COLO668 (cell line): ENCODE data around the gene TBX15.
"Not testable (repeated sequence)": the region's sequence is repeated elsewhere in the genome, so short reads cannot be mapped to it uniquely, and the experiment has no call there.

Experiments
- DNase-seq: peaks from one replicate; lab custom pipeline; 2025; ENCODE audit not compliant: unreplicated experiment; lab: John Stamatoyannopoulos, UW

Gene TBX15

DNA sequence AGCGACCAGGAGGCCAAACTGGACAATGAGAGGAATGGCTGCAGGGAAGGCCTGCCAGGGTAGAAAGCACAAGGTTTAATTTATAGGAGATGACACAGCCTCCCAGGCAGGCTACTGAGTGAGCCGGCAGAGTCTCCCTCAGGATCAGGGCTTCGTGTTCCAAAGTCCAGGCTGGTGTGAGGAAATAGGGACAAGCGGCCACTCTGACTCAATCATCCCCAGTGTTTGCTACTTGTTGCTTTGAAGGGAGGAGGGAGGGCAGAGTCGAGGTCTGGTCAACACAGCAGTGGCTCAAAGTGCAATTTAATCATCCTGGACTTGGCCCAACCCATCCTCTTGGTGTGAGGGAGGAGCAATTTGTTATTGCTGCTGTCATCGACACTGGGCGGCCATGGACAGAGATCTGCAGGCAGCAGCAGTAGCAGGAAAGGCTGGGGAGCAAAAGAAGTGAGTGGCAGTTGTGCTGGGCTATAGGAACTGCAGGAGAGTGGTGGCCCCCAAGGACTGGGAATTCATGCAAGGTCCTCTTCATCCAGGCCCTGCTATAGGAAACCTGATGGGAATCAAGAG is 27.5 kb downstream of the TBX15 start:
- peak; percentile 76 for DNase-seq

DNA sequence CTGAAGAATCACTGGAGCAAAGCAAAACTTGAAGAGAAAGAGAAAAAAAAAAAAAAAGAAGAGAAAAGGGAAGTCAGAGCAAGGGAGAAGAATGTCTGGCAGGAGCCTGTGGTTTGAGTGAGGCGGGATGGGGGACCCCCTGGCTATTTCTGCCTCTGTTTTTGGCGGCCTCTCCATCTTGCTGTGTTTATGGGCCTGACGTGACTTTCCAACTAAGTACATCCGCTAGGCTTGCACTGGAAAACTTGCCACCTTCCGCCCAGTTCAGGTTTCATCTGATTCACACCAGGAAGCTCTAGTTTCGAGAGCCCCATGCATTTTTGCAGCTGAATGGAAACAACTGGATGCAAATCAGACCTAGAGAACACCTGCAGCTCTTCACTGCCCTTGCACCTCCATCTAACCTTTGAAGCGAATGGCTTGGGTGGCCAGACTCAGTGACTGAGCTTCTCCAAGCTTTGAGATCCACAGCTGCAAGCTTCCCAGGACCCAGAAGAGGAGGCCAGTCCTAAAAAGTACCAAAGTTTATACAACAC is 28.0 kb downstream of the TBX15 start:
- peak; percentile 73 for DNase-seq

DNA sequence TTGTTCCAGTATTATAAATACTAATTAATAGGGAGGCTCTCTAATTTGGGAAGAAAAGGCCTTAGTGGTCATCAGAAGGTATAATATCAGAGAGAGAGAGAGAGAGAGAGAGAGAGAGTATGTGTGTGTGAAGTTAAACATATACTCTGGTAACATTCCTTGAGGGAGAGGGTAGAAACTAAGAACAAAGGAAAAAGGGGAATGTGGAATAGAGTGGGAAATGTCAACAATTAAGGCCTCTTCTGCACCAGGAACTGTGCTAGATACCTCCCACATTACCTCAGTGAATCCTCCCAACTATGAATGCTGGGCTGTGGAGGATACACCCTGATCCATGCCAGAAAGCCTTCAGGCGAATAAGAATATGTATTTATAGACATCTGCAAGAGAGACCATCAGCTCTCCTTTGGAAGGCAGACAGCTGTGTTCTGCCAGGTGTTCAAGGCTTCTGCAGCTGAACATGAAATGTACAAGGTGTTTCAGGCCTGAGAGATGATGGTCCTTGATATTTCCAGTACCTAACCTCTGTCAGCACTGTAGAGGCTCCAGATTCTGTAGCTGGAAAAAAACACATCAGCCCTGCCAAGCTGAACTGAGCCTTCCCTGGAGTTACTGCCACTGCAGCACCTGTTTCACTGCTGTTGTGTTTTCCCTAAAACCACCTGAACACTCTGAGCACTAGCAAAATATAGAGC is 29.1 kb downstream of the TBX15 start:
- DNase-seq = peak; percentile 34

DNA sequence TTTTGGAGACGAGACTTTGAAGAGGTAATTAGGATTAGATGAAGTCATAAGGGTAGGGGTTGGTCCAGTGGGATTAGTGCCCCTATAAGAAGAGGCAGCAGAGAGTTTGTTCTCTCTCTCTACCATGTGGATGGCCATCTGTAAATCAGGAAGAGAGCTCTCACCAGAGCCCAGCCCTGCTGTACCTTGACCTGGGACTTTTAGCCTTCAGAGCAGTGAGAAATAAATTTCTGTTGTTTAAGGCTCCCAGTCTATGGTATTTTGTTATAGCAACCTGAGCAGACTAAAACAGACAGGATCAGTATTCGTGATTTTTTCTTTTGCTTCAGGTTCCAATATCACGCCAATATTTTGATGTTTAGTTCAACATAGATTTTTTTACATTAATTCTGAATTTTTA is 30.0 kb downstream of the TBX15 start:
- DNase-seq = no peak

DNA sequence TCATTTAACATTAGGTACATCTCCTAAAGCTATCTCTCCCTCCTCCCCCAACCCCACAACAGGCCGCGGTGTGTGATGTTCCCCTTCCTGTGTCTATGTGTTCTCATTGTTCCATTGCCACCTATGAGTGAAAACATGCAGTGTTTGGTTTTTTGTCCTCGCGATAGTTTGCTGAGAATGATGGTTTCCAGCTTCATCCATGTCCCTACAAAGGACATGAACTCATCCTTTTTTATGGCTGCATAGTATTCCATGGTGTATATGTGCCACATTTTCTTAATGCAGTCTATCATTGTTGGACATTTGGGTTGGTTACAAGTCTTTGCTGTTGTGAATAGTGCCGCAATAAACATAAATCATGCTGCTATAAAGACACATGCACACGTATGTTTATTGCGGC is 30.6 kb downstream of the TBX15 start:
- DNase-seq = not testable (repeated sequence)

DNA sequence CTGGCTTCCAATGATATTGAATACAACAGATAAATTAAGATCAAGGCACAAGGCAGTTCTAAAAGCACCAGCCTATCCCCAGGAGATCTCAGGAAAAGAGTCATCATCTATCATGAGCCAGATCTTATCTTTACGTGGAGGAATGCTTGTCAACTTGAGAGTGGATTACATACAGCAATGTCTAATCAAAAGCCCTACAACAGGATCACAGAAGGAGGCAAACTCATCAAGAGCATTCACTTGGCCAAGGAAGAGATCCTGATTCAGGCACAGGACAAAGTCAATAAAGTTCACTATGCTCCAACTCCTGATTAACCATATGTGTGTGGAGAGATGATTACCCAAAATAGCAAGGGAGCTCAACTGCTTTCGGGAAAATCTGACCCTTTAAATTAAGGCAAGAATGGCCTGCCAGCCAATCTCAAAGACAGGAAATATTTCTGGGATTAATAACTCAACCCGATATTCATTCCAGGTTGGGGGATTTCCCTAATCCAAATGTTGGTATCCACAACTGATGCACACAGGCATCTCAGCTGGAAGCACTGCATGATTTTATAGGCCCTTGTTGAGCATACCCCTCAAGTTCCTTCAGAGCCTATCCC is 33.7 kb downstream of the TBX15 start:
- no peak for DNase-seq

DNA sequence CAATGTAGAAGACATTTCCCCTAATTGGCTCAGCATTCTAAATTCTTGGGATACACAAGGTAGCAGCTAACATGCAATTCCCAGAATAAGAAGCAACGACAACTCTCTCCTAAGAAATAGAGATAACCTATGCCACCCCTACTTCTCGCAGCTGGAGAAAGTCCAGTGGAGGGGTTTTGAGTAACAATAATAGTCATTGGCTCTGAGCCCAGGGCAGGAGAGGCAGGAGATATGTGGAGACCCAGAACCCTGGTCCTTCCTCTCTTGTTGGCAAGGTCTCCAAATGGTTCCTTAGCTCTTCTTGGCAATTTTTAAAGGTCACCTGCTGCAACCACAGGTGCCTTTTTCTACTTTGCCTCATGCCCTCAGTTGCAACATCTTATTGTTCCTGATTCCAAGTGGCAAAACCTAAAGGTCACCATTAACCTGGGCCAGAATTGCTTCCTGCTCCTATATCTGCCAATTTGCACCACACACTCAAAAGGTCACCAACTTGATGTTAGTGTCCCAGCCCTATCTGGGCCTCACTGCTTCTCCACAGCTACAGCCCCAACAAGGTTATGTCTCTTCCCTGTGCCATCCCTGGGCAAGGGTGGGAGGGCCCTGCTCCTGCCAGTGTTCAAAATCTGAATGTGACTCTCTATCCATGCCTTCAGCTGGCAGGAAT is 36.7 kb downstream of the TBX15 start:
- DNase-seq = no peak

DNA sequence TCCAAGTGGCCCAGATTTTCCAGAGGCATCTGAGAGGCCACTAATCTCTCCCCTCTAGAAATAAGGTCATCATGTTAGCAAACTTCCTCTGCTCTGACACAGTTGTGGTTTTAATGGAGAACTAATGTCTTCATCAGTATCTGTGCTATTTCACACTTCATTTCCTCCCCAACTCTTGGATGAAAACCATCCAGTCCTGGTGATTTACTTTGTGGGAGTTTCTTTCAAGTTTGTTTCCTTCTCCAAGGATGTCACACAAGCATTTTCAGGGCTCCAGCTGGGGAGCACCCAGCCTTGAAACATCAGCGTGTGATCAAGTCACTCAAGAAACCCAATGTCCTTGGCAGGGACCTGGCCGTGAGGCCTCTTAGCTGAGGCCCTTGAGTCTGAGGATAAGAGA is 38.8 kb downstream of the TBX15 start:
- no peak for DNase-seq

DNA sequence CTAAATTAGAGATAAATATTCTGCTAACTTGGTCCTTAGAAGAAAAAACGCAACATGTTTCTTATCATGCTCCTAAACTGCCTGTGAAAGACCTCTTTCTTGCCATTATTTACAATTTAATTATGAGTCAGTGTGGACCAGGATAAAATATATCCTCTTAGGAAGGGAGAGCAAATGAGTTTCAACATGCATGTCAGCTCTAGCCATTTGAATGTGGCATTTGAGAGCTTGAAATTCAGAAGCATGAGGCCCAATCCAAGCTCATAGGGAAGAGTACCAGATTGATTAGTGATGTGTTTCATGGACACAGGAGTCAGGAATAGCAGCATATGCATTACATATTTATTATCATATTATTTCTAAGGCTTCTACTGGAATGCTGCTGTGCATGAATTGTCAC is 39.3 kb downstream of the TBX15 start:
- DNase-seq = no peak

DNA sequence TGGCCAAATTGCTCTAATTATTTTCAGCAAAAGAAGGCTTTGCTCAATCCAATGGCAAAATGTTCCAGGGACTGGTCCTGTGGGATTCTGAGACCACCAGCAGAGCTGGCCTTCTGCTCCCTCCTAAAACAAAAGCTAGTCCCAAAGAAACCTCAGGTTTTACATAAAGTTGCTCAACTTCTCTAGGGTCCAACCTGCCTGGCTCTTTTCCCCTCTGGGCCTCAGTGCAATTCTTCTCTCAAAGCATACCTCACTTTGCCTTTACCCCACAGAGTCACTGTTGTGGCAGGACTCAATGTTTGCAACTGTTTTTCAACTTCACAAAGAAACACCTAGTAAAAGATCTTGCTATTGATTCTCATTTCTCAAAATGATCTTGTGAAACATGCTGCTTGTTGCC is 39.8 kb downstream of the TBX15 start:
- no peak for DNase-seq

DNA sequence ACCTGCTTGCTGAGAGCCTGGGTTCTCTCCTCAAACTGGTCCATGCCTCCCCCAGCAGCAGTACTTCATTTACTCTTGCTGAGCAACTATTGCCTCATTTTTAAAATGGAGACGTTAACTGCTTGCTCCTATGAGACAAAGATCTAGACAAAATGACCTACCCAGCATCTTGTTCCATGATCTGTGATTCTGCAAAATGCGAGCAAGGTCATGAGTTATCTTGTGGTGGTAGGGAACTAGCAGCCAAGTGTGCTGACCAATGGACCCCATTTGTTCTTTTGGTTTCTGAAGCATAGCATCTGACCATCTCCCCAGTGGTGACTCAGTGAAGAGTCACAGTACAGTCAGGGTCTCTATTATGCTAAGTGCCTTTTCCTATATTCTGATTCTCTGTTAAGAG is 40.4 kb downstream of the TBX15 start:
- no peak for DNase-seq

DNA sequence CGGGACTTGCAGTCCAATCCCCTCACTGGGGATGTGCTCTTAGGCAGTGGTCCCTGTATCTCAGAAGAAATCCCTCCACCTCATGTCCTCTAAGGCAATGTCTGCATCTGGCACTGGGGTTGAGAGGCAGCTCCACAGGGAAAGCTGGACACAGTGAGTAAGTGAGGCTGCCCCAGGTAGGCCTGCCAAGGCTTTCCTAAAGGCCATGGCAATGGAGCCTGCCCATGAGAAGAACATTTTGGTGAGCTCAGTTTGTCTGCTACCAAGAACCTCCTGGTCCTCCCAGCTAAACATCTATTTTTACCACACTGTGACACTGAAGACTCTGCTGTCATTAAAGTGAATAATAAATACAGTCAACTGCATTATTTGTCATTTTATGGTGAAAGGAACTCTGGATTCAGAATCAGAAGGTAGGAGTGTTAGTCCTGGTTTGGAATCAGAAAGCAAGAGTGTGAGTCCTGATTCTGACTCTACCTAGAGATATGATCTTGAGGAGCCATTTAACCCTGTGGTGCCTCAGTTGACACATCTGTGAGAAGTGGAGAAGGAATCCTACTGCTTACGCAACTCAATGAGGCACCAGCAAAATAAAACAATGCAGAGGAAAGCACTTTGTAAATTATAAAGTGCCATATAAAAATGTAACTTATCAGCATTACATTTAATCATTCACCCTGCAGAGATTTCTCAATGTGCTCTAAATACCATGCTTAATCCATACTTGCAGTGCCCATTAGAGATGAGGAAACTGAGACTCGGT is 41.0 kb downstream of the TBX15 start:
- no peak for DNase-seq

DNA sequence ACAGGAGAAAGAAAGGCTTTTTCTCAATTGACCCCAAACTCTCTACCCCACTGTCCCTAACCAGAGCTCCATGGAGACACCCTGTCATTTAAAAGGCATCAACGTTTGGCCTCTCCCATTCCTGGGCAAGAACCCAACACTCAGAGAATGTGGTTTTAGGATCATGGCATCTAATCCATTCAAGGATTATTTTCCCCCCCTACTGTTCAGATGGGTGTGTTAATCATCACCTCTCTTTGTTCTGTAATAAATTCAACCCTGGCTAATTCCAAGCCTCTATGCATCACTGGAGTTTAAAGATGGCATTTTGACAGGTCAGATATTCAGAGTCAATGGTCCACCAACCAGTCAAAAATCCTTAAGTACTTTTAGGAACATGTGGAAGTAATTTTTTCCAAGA is 42.7 kb downstream of the TBX15 start:
- DNase-seq = no peak

DNA sequence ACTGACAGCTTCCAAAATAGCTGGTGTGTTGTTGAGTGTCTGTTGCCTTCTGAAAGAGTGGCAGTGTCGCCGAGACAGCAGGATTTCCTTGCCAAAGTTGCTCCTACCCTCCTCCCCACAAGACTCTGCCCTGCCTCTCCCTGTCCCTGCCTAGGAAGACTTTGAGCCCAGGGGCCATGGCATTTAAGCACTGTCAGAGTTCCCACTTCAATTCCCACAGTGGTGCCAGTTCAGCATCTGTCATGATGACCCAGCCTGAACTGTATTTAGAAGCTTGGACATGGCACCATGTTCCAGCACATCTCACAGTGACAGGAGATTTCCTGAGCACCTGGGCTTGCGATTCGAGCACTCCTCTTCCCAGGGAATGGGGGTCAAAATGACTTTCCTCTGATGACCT is 43.6 kb downstream of the TBX15 start:
- DNase-seq = no peak

DNA sequence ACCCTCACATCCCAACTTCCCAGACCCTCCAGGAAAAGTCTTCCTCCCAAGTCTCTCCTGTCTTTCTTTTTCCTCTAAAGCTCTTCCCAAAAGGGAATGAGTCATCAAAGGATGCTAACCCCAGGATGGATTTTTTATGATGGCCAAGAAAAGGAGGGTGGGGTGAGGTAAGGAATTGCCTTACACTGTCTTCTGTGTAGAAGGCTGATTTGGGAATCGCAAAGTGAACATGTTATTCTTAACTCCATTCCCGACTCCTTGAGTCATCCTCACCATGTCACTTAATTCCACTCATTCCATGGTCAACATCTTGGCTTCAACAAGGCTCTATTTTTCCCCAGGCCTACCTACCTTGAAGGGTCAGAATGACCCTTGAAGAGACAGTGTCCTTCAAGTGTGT is 44.0 kb downstream of the TBX15 start:
- DNase-seq = no peak

DNA sequence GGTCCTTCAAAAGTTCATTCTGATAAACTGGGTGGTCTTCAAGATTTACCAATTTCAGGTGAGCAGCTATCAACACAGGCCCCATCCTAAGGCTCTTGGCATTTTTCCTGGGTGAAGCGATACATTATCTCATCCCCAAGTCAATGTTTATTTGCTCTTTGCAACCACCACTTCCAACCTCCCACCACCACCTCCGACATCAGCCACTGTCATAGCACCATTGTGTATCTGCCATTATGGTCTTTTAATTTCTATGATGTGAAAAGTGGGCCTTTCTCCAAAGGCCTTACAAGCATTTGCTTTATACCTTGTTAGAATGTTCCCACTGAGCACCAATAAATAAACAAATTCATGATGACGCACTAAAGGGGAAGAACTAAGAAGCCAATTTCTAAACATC is 47.2 kb downstream of the TBX15 start:
- DNase-seq = no peak

DNA sequence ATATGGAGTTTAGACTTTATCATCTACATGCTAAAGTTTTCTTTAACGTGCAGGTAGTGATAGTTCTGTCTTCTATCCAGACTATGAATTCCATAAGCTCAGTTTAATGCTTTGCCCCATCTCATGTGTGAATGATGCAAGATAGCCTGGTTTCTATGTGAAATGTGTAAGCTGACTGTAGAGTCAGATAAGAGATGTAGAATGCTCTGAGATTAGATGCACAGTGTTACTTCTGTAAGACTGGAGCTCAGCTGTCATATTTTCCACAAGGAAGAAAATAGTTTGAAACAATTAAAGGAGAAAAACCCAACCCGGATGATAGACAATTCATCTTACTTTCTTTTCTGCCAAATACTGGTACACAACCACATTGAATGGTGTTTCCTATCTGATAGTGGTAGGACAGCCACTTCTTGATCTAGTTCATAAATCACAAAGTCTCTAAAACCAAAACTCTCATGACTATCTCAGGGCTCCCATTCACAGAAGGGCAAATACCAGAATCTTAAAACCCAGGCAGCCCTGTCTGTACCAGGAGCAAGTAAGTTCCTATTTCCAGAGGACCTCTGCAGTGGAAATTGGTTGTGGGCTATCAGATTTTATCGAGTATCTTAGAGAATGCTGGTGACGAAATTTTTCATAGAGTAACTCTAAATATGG is 50.6 kb downstream of the TBX15 start:
- DNase-seq = no peak

DNA sequence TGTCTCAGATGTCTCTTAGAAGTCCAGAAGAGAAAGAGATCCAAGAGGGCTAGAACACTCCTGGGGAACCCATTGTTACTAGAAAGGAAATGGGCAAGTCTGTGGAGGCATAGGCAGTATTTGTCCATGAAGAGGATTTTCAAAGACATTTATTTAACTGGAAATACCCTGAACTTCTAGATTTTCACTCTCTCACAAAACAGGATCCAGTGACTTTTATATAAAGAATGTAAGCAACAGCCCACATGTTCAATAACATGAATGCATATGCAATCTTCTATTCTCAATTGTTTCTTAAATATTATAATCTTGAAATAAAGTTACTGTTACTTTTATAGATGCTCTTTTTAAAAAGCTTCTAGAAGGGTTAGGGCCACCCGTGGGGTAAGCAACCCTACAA is 53.4 kb downstream of the TBX15 start:
- DNase-seq = no peak

DNA sequence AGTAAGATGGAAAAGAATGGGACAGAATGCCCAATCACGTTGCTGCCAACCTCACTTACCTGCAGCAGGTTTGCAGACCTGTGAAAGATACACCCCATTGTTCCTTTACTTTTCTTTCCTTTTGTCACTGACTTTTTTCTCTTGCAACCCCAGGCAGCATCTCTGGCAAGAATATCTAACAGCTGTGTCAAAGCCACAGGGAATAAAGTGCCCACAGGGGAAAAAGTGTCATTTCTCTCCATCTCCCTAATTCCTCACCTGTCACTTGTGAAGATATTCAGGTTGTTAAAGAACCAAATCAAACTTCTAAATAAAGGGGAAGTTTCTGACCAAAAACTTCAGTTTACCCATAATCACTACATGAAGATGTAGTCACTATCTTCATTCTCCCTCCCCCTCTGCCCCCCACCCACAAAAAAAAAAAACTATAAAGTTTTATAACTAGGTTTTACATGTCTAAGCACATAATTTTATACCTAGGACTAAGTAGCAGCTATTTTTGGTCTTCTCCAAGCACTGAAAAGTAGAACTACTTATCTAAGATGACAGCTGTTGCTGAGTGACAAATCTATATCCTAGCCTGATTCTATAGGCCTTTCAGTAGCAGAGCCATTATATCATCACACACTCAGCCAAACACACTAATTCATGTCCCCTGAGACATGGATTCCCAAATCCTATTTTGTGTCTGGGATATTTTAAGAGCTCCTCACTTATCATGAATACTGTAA is 54.9 kb downstream of the TBX15 start:
- no peak for DNase-seq

DNA sequence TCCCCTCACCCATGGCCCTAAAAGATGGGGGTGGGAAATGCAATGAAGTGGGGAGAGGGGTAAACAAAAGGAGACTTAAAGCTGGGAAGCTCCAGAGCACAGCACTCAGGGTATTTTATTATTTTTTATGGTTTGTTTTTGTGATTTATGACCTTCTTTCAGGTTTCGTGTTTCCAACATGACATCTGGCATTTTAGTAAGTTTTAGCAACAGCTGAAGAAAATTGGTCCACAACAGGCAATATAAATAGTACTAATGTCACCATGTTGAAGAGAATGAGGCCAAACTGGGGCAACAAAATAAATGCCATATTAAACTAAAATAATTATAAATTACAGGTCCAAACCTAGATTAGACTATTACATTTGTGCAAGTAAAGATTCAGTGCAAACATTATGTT is 56.3 kb downstream of the TBX15 start:
- no peak for DNase-seq
